AG10803 (cell line): ENCODE measurements around the gene CNTN4.

Experiments
- DNase-seq: peaks from one replicate; pipeline ENCODE4 v3.0.0; 2010; ENCODE audit warnings: low read depth
- H3K4me3 ChIP-seq: 2 replicates; pipeline ENCODE4 v1.5.1; 2011; ENCODE audit warnings: mild to moderate bottlenecking, low read length, control low read depth
- CTCF ChIP-seq: conservative IDR thresholded peaks from 2 replicates; pipeline ENCODE4 v1.5.1; 2011; ENCODE audit warnings: mild to moderate bottlenecking, low read length, control low read depth, inconsistent platforms

CNTN4 gene

DNA sequence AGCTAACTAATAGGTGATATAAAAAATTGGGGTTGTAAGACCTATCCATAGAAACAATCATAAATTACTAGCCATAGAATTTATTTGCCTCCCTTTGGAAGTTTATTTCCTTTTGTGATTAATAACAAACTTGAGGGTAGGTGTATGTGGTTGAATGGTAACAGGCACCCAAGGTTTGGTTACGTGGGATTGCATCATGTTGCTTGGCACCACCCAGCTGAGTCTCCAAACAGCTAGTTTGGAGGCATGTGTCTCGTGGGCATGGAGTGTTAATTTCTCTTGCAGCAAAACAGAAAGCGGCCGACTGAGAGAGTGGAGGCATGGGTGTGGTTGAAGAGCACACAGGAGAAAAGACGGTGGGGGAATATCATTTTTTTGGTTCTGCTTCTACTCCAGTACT is 441.4 kb downstream of the CNTN4 start:
- DNase-seq, result no peak
- no peak overlapping the region for H3K4me3 ChIP-seq
- no peak for TF ChIP-seq CTCF

DNA sequence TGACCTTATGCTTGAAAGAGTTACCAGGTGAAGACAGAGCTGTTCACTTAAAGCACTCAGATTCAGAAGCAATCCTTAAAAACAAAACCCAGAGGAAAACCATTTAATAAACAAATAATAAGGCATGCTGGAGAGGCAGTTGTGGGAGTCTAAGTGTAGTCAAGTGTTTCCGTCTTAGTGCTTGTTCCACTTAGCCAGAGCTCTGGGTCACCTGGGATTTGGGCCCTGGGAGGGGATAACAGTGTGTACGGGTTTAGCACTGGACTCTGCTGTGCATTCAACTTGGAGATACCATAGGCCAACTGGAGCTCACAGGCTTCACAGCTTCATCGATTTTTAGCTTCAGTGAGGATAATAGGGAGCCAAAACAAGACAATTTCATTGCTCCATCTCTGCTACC is 444.6 kb downstream of the CNTN4 start:
- no peak for DNase-seq
- no peak for TF ChIP-seq CTCF
- no peak overlapping the region for H3K4me3 ChIP-seq

DNA sequence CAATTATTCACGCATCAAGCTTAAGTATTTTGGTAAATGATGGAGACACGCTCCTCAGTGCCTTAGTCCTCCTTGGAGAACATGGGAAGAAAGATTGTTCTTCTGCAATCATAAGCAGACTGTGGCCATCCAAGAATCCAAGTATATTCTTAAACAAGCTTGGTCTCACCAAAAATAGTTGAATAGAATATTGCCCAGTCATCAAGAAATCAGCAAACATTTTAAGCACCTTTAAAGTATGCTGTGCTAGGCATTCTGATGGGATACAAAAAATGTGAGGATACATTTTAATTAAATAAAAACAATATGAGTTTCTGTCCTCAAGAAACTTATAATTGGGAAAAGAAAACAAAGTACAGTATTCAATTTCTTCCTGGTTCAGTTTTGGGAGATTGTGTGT is 445.5 kb downstream of the CNTN4 start:
- no peak overlapping the region for H3K4me3 ChIP-seq
- no peak for TF ChIP-seq CTCF
- DNase-seq, result no peak

DNA sequence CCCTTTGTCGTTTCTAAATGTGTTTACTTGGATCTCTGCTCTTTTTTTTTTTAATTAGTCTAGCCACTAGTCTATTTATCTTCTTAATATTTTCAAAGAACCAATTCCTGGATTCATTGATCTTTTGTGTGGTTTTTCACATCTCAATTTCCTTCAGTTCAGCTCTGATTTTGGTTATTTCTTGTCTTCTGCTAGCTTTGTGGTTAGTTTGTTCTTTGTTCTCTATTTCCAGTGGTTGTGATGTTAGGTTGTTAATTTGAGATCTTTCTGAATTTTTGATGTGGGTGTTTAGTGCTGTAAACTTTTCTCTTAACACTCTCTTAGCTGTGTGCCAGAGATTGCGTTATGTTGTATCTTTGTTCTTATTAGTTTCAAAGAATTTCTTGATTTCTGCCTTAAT is 446.1 kb downstream of the CNTN4 start:
- TF ChIP-seq CTCF, result no peak
- no peak for DNase-seq
- no peak overlapping the region for H3K4me3 ChIP-seq

DNA sequence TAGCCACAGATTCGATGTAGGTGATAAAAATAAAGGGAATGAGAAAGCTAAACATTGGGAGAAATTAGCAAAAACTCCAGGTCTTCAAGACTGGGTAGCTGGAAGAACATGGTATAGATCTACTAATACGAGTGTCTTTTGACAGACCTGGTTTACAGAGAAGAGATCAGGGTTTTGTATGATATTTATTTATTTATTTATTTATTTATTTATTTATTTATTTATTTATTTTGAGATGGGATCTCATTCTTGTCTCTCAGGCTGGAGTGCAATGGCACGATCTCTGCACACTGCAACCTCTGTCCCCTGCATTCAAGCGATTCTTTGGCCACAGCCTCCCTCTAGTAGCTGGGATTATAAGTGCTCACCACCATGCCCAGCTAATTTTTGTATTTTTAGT is 448.4 kb downstream of the CNTN4 start:
- H3K4me3 ChIP-seq, result no peak overlapping the region
- no peak for TF ChIP-seq CTCF
- no peak for DNase-seq

DNA sequence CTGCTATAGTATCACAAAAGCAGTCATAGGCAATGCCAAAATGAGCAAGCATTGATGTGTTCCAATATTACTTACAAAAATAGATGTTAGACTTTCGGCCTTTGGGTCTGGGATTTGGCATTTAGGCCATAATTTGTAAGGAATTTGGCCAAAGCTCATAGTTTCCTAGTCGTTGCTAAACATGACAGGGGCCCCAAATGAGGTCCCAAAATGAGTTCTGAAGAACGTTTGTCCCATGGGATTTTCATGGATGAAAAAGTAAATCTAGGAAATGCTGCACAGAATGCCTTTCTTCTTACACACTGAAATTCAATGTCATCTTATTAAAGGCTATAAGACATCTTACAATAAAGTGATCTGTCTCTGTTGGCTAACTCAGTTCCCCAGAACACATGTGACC is 456.0 kb downstream of the CNTN4 start:
- no peak for DNase-seq
- no peak for TF ChIP-seq CTCF
- no peak overlapping the region for H3K4me3 ChIP-seq

GRCh38 chr3:2558796-2559195 is 460.1 kb downstream of the CNTN4 start:
- no peak for DNase-seq
- TF ChIP-seq CTCF, result no peak
- H3K4me3 ChIP-seq, result no peak overlapping the region
